ENCODE data around the gene DOK7.

GRCh38 chr4:3493720-3494461 is 30.8 kb downstream of the DOK7 start:
- TF ChIP-seq POLR2A (IDR thresholded peaks at IDR 0.05): no peak
- TF ChIP-seq CTCF (IDR thresholded peaks at IDR 0.05): no peak
- TF ChIP-seq EP300 (IDR thresholded peaks at IDR 0.05): no peak
